Measurements from ENCODE around the gene PLCH2. TPM values are rescaled to one million over a fixed set of nuclear protein-coding genes. Genes with fewer than 3 reads are reported as not detected.

The PLCH2 gene
- total and polyA plus RNA-seq, 2 of the 13 experiments (the other 11 are each of a cell fraction or from before 2014, with no cell fraction given): 0.15 to 0.67 TPM

GRCh38 chr1:2460996-2461751, 14.9 kb upstream of the PLCH2 start:
- H4K20me1 ChIP-seq (ENCODE audit: insufficient read depth, low read length): peaks cover 4% of the 10 kb centered on the region; the same call in 1 of the 2 replicates
- no peak overlapping the region for H3K4me2 ChIP-seq (ENCODE audit: low read depth, low read length)
- no peak overlapping the region for H3K9ac ChIP-seq (ENCODE audit: insufficient read depth, low read depth, low read length)
- 2% methylated on average over 6 of the region's 18 CpGs for WGBS (ENCODE audit: low lambda C conversion rate)
- H3K4me3 ChIP-seq (replicated peaks in 1 of 3; ENCODE audit: insufficient read depth in 1 of 3, low read depth in 2 of 3, low read length in 3 of 3): no peak overlapping the region
- CTCF ChIA-PET (ENCODE audit: low intra/inter-chr PET ratio, low total read pairs): no interaction called here
- TF ChIP-seq NFYC (CRISPR knock-in tag; IDR thresholded peaks at IDR 0.05) (no peak), ZNF264 (CRISPR knock-in tag; IDR thresholded peaks at IDR 0.05) (no peak), SMARCE1 (IDR thresholded peaks at IDR 0.05; ENCODE audit: borderline replicate concordance) (no peak), AKNA (CRISPR knock-in tag; IDR thresholded peaks at IDR 0.05; ENCODE audit: borderline replicate concordance) (no peak), ZNF841 (CRISPR knock-in tag; IDR thresholded peaks at IDR 0.05; ENCODE audit: borderline replicate concordance) (no peak), ISX (CRISPR knock-in tag; conservative IDR thresholded peaks at IDR 0.05) (no peak), MYPOP (CRISPR knock-in tag; IDR thresholded peaks at IDR 0.05) (no peak), ZFP1 (CRISPR knock-in tag; IDR thresholded peaks at IDR 0.05) (no peak), SMAD1 (CRISPR knock-in tag; IDR thresholded peaks at IDR 0.05; ENCODE audit: borderline replicate concordance, low read depth) (no peak), PRDM15 (CRISPR knock-in tag; IDR thresholded peaks at IDR 0.05) (no peak)
- TF ChIP-seq, protein P1, sequence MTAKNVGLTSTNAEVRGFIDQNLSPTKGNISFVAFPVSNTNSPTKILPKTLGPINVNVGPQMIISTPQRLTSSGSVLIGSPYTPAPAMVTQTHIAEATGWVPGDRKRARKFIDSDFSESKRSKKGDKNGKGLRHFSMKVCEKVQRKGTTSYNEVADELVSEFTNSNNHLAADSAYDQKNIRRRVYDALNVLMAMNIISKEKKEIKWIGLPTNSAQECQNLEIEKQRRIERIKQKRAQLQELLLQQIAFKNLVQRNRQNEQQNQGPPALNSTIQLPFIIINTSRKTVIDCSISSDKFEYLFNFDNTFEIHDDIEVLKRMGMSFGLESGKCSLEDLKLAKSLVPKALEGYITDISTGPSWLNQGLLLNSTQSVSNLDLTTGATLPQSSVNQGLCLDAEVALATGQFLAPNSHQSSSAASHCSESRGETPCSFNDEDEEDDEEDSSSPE (CRISPR knock-in tag; IDR thresholded peaks at IDR 0.05): no peak
- TF ChIP-seq, protein P2, sequence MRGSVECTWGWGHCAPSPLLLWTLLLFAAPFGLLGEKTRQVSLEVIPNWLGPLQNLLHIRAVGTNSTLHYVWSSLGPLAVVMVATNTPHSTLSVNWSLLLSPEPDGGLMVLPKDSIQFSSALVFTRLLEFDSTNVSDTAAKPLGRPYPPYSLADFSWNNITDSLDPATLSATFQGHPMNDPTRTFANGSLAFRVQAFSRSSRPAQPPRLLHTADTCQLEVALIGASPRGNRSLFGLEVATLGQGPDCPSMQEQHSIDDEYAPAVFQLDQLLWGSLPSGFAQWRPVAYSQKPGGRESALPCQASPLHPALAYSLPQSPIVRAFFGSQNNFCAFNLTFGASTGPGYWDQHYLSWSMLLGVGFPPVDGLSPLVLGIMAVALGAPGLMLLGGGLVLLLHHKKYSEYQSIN (CRISPR knock-in tag; IDR thresholded peaks at IDR 0.05; ENCODE audit: borderline replicate concordance): no peak
- no peaks in the 10 kb centered on the region for H3K79me2 ChIP-seq (ENCODE audit: insufficient read depth, low read length)
- no peak overlapping the region for H3K27ac ChIP-seq (ENCODE audit: extremely low read length, insufficient read depth, low read length)
- no peak for DNase-seq (ENCODE audit: low spot score)
- POLR2A ChIA-PET: no interaction called here
- ATAC-seq: no peak
- intact Hi-C loops (cut with micrococcal nuclease; ENCODE audit: unreplicated experiment) (no loop called here), in situ Hi-C loops (cut with HindIII; ENCODE audit: extremely low pct_ligation_motif_present, low pct_unique_long_range_greater_than_20kb) (no loop called here)
- no peaks in the 10 kb centered on the region for H3K36me3 ChIP-seq (replicated peaks in 1 of 2; ENCODE audit: control insufficient read depth in 1 of 2, insufficient read depth in 2 of 2, low read length in 2 of 2)
- H3K4me1 ChIP-seq (ENCODE audit: insufficient read depth, low read length): no peaks in the 10 kb centered on the region
- H3K27me3 ChIP-seq (ENCODE audit: control insufficient read depth in 1 of 2, insufficient read depth in 2 of 2, low read length in 2 of 2): peaks cover 27 to 93% of the 10 kb centered on the region in 2 experiments; a peak in 4 of 5 replicates
- BruUV-seq (replicated peaks): no TSS peak
- no peak overlapping the region for H2AFZ ChIP-seq (ENCODE audit: low read length)
- H3K9me3 ChIP-seq (ENCODE audit: low read length): no peaks in the 10 kb centered on the region
- no peak for FAIRE-seq

All from HepG2 (cell line).